ENCODE measurements around the gene FLT3.
"Not testable (repeated sequence)": the region's sequence is repeated elsewhere in the genome, so short reads cannot be mapped to it uniquely, and the experiment has no call there.

The FLT3 gene

GRCh38 chr13:28099396-28100149, 803 bp downstream of the FLT3 start:
- DNase-seq, result no peak

GRCh38 chr13:28097503-28097902, 2.9 kb downstream of the FLT3 start:
- DNase-seq, result no peak

DNA sequence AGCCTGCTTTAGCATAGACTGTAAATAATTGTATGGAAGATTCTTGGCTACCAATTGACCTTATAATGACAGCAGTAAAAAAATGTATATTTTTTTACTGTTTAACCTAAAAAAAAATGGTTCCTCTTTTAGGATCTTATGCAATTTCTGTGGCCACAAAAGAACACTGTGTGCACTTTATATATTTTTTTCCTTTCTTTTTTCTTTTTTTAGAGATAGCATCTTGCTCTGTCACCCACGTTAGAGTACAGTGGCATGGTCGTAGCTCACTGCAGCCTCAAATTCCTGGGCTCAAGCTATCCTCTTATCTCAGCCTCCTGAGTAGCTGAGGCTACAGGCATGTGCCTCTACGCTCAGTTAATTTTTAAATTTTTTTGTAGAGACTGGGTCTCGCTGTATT, 6.1 kb downstream of the FLT3 start:
- no peak for DNase-seq

DNA sequence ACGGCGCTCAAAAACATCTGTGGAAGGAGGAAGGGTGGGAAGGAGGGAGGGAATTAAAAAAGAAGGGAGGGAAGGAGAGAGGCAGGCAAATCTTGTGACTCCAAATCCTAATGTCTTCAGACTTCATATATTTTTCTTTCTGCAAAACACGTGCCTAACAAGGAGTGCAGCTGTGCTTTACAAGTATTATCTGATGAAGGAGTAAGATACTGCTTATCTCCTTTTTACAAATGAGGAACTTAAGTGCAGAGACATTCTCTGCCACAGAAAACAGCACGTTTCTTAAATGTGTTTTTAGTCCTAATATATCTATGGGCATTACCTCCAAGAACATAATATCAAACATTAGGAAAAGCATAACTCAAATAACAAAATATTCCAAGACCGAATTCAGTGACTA, 6.5 kb downstream of the FLT3 start:
- no peak for DNase-seq

DNA sequence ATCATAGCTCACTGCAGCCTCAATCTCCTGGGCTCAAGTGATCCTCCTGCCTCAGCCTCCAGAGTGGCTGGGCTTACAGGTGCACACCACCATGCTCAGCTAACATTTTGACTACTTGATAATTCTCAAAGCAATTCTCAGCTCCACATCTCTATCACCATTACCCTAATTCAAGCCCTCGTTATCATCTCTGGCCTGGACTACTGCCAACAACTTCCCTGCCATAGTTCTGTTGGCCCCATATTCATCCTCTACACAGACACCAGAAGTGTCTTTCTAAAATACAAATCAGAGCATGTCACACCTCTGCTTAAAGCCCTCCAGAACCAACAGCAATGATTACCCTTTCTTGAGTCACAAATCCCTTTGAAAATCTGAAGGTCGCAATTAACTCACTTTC, 7.9 kb downstream of the FLT3 start:
- no peak for DNase-seq

DNA sequence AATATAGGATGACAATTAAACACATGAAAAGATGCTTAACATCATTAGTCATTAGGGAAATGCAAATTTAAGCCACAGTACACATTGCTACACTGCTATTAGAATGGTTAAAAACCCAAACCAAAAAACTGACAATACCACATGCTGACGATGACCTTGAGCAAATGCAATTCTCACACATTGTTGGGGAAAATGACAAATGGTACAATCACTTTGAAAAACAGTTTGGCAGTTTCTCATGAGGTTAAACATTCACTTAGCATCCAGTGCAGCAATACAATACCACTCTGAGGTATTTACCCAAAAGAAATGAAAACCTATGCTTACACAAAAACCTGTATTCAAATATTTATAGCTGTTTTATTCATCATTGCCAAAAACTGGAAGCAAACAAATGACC, 11.3 kb downstream of the FLT3 start:
- DNase-seq, result no peak

DNA sequence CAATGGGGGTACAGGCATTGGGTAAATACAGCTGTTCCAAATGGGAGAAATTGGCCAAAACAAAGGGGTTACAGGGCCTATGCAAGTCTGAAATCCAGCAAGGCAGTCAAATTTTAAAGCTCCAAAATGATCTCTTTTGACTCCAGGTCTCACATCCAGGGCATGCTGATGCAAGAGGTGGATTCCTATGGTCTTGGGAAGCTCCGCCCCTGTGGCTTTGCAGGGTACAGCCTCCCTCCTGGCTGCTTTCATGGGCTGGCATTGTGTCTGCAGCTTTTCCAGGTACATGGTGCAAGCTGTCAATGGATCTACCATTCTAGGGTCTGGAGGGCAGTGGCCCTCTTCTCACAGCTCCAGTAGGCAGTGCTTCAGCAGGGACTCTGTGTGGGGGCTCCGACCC, 22.6 kb downstream of the FLT3 start:
- DNase-seq, result not testable (repeated sequence)

DNA sequence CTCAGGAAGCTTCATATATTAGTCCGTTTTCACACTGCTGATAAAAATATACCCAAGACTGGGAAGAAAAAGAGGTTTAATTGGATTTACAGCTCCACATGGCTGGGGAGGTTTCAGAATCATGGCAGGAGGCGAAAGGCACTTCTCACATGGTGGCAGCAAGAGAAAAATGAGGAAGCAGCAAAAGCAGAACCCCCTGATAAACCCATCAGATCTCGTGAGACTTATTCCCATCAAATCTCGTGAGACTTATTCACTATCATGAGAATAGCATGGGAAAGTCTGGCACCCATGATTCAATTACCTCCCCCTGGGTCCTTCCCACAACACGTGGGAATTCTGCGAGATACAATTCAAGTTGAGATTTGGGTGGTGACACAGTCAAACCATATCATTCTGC, 23.1 kb downstream of the FLT3 start:
- DNase-seq, result no peak

DNA sequence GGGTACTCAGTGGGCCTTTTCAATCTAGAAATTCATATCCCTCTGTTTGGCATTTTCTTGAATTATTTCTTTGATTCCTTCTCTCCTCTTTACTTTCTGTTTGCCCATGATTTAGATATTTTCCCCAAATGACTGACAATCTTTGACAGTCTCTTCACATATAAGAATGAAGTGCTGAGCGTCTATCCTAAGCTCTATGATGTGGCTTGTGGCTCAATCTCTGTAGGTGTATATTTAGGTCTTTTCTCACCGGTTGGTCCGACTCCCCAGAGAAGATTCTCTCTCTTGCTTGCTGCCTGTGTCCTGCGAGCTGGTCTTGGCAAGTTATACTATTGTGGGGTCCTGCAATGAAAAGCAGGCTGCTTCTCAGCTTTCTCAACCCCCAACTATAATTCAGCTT, 29.0 kb downstream of the FLT3 start:
- DNase-seq, result no peak

GRCh38 chr13:28067491-28067890, 32.9 kb downstream of the FLT3 start:
- DNase-seq, result no peak

GRCh38 chr13:28058866-28059613, 41.3 kb downstream of the FLT3 start:
- peak in 1 of 2 experiments; percentile 48 for DNase-seq

- no peak for DNase-seq
These were observed 43.2 kb downstream of the FLT3 start for GRCh38 chr13:28056970-28057712.

DNA sequence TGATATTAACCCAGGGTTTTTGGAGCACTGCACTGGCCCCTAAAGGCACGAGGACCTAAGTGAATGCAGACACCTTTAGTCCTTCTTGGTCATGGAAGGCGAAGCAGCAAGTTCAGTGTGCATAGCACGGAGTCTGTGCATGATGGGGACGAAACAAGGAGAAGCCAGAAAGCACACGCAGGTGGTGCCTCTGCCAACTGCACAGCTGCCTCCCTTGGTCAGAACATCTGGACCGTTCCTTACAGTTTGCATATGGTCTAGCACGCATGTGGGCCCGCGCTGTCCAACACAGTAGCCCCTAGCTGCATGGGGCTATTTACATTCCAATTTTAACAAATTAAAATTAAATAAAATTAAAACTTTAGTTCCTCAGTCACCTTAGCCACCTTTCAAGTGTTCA, 44.0 kb downstream of the FLT3 start:
- DNase-seq, result no peak

DNA sequence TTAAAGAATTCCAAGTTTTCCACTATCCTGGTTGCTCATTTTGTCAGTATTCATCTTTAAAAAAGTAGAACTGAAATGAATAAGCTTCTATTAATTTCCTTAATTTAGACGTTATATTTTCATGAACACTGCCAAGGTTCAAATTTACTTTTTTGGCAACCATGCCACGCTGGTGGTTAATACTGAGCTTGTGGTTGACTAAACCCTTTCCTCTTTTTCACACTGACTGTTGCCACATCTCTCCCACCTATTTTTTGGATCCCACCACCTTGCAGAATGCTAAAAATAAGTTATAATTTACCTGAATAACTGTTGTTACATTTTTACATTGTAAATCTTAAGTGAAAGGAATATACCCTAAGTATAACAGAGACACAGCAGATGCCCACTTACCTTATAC, 45.0 kb downstream of the FLT3 start:
- DNase-seq, result no peak

GRCh38 chr13:28052945-28053344, 47.4 kb downstream of the FLT3 start:
- DNase-seq, result no peak

- DNase-seq, result no peak
These were observed 50.2 kb downstream of the FLT3 start for GRCh38 chr13:28049880-28050875.

GRCh38 chr13:28049215-28049614, 51.2 kb downstream of the FLT3 start:
- no peak for DNase-seq

- DNase-seq, result no peak
These were observed 51.6 kb downstream of the FLT3 start for GRCh38 chr13:28048768-28049167.

DNA sequence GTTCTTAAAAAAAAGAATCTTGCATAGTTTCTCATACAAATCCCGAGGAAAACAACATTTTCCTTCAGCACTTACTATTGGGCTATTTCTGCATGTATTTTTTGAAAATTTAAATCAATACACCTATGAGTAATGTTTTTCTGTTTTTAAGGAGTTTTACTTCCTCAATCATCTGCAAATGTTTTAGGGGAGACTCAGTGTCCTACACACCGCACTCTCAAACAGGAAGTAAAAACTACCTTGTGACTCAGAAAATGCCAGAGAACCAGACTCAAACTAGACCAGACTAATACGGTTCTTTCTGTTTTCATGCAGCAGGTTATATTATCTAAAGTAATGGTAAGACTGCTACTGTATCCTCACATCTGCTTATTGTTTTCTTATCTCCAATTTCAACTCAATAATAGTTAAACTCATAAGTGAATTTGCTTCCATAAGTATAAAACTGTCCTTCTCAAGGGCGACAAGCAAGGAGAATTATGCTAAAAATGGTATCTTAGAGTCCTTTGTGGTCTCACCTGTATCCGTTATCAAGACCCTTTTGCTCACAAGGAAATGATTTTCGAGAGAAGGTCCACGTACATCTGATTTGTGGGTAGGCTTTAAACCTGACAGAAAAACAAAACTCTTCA, 52.5 kb downstream of the FLT3 start:
- no peak for DNase-seq

GRCh38 chr13:28046981-28047380, 53.4 kb downstream of the FLT3 start:
- DNase-seq, result no peak

GRCh38 chr13:28045861-28046260, 54.5 kb downstream of the FLT3 start:
- no peak for DNase-seq

GRCh38 chr13:28044608-28045007, 55.8 kb downstream of the FLT3 start:
- no peak for DNase-seq

Measured in NCI-H524 (cell line).